ENCODE measurements around the gene SIGLEC9.

SIGLEC9 gene

DNA sequence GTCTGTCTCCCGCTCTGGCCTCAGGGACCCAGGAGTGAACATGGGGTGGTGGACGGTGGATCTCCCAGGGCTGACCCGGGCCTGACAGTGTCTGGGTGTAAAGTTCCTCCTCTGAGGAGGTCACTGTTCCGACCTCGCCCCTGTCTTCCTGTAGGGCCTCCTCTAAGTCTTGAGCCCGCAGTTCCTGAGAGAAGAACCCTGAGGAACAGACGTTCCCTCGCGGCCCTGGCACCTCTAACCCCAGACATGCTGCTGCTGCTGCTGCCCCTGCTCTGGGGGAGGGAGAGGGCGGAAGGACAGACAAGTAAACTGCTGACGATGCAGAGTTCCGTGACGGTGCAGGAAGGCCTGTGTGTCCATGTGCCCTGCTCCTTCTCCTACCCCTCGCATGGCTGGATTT, at the start of gene SIGLEC9:
Gene SIGLEC9, plus strand, starts transcription at position 178 of the 400 bp plus-strand sequence. Its CDS starts 69 bp downstream, at position 247.
- DNase-seq = no peak

DNA sequence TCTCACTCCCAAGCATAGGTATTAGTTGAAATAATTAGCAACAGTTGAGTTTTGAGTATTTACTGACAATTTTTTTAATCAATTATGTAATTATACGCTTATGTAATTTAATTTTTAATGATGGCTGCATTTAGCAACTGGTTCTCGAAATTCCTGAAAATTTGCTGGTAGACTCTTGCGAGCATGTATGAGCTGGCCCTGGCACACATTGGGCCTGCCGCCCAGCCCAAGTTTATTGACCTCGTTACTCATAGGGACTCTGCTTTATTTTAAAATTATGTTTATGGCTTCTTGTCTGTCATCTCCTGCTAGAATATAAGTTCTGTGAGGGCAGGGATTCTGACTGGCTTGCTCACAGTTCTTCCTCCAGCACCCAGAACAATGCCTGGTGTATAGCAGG, 48.7 kb upstream of the SIGLEC9 start:
- DNase-seq = no peak

DNA sequence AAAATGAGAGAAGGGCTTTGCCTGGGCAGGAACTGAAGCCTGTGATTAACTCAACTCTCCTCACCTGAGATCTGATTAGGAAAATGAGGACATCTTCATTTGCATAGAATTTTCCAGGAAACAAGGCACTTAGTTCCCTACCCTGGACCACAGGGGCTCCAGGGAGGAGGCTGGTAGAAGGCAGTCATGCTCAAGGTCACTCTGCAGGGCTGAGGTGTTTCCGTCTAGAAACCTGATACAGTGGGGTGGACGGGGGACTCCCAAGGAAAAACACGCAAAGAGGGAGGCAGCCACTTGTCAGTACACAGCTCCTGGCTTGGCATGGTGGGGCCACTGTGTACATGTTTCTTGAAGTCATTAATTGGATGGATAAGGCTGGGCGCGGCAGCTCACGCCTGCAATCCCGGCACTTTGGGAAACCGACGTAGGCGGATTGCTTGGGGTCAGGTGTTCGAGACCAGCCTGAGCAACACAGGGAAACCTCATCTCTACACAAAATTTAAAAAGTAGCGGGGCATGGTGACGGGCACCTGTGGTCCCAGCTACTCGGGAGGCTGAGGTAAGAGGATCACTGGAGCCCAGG, 48.0 kb upstream of the SIGLEC9 start:
- no peak for DNase-seq

DNA sequence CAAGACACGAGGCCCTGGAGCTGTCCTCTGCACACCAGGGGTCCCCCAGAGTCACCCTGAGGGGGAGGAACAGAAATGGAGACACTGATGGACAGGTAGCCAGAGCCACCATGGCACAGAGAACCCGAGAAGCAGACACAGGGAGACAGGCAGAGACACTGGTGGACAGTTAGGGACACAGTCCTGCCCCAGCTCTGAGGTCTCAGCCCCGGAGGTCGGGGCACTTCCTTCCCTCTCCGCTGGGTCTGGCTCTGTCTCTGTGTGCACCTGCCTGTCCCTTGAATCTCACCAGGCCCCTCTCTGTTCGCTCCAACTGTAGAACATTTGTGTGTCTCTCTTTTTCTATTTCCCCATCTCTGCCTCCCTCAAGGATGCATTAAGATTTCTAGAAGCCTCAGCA, 46.6 kb upstream of the SIGLEC9 start:
- no peak for DNase-seq

DNA sequence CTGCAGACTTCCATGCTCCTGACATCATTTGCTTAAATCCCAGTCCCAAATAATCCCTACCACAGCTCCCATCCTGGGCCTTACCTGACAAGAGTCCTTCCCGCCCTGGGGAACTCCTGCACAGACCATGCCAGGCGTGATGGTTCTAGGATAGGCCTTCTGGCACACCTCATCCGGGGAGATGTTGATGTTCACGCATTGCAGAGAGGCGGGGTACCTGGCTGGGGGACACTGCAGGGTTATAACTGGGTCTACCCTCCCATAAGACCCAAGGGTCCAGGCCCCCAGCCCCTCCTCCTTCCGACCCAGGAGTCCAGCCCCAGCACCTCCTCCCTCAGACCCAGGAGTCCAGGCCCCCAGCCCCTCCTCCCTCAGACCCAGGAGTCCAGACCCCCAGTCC, 46.0 kb upstream of the SIGLEC9 start:
- no peak for DNase-seq

DNA sequence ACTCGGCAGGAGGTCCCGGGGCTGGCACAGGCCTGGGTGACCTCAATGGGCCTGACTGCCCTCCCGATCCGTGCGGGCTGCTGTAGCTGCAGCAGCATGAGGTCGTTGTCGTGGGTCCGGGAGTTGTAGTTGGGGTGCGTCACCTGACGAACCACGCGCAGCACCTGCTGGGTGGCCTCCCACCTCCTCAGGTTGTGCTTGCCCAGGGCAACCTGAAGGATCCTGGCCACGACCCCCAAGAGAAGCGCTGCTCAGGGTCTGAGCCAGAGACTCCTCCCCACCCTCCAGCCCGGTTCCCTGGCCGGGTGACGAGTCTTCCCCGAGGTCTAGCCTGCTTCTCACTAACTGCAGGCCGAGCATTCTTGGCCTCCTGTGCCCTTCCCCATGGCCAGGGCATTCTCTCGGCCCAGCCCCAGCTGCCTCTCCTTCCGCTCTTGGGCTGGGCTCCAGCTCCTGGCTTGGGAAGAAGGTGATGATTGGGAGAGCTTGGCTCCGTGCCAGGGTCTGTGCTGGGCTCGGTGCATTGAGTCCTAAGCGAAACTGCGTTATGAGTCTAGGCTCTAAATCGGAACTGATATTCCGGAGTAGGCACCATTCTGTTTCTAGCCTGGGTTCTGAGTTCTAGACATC, 45.1 kb upstream of the SIGLEC9 start:
- DNase-seq = no peak

DNA sequence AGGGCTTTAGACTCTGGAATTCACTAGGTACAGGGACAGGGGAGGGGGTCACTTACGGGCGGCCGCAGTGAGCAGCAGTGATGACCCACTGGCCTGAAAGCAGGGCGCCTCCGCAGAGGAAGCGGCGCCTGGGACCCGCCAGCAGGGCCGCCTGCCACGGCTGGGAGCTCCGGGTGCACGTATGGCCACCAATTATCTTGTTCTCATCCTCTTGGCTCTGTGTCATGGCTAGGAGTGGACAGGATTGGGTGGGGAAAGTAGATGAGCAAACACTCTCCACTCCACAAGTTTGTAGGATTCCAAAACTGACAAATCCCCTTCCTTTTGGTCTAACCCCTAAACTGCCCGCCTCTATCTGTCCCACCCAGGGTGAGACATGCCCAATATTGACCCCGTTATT, 43.2 kb upstream of the SIGLEC9 start:
- no peak for DNase-seq

DNA sequence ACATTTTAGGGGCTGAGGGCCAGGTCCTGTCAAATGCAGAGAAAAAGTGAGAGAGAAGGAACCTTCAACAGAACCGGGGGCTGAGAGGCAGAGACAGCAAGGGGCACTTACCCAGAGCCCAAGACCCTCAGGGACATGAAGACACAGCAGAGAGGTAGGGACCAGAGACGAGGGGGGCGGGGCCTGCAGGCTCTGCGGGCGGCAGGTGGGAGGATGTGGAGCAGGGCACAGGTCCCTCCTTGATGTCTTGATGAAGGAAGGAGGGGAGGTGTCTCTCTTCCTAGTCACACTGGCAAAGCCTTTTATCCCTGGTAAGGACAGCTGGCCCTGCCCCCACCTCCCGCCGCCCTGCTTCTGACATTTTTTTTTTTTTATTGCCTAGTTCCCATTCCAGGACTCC, 42.1 kb upstream of the SIGLEC9 start, which contains the start of gene KLK14:
Gene KLK14, minus strand, starts transcription at position 277 of the 400 bp plus-strand sequence. Its CDS starts 273 bp downstream, at position 4.
- no peak for DNase-seq

DNA sequence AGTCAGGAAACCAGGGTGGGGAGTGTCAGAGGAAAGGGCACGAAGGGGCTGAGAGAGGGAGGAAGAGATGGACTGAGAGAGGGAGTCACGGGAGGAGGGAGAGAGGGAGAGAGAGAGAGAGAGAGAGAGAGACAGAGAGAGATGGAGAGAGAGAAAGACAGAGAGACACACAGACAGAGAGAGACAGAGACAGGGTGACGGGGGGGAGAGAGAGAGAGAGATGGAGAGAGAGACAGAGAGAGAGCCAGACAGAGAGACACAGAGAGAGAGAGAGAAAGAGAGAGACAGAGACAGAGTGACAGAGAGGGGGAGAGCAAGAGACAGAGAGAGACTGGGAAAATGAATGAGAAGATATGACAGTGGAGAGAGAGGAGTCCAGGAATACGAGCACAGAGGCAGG, 41.5 kb upstream of the SIGLEC9 start:
- no peak for DNase-seq

DNA sequence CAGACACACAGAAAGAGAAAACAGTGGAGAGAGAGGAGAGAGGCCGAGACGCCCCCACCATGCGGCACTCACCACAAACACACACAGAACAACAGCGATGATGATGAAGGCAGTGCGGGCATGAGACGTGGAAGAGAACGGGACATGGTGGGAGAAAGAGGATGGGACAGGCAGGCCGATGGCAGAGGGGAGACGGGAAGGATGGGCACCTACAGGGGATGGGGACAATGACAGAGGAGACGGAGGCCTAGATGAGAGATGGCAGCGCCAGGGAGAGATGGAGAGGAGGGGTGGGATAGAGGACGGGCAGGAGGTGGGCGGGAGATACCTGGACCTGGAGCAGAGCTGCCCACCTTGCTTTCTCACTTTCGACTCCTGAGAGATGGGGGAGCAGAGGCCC, 40.9 kb upstream of the SIGLEC9 start:
- DNase-seq = no peak

DNA sequence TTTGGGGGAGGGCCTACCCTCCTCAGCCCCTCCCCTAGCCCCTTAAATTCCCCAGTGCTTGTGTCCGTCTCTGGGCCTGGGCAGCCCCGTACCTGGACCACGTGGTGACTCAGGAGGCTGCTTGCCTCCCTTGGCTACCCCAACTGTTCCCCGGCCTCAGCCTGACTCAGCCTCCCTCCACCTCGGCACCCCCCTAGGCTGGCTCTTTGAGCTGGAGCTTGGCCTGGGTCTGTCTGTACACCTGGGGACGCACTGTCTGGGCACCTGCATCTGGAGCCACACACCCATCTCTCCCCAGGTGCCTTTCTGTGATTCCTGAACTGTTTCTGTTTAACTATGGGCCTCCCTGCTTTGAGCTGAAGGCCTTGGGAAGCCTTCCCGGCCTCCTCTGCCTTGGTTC, 40.2 kb upstream of the SIGLEC9 start:
- no peak for DNase-seq

DNA sequence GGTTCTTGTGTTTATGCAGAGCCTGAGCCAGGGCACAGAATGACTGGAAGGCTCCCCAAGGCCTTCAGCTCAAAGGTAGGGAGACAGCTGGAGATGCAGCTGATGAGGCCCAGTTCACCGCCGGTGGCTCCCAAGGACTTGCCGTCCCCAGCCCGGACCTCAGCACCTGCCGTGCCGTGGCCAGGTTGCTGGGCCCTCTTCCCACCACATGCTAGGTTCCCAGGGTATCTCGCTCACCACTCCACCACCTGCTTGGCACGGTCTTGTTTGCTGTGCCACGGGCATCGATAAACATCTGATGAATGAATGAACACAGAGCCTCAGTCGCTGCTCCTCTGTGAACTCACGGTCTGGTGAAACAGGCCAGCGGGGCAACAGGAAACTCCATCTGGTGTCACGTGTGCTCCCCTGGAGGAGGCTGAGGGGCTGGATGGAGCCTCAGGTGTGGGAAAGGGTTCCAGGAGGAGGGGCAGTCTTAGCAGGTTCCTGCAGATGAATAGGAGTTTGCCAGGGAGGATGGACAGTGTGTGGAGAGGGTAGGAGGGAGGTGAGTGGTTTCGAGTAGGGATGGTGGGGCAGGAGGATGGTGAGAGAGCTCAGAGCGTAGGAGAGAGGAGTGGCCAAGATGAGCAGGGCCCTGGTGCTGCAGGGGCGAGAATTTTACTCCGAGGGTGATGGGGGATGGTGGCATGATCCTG, 38.4 kb upstream of the SIGLEC9 start:
- DNase-seq = no peak

DNA sequence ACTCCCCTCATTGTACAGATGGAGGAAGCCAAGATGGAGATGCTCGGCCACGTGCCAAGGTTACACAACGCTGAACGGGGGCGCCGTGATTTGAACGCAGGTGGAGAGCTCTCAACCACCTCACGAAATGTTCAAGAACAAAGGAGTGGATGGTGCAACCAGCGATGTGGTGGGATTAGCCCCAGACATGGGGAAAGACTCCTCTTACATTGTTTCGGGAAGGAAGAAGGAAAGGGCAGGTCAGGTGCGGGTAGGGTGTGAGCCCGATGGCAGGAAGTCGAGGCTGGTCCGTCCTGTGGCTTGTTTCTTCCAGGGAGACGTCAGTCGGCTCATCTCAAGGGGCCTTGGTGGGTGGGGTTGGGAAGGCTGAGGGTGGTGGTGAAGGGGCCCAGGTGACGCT, 34.9 kb upstream of the SIGLEC9 start:
- DNase-seq = no peak

DNA sequence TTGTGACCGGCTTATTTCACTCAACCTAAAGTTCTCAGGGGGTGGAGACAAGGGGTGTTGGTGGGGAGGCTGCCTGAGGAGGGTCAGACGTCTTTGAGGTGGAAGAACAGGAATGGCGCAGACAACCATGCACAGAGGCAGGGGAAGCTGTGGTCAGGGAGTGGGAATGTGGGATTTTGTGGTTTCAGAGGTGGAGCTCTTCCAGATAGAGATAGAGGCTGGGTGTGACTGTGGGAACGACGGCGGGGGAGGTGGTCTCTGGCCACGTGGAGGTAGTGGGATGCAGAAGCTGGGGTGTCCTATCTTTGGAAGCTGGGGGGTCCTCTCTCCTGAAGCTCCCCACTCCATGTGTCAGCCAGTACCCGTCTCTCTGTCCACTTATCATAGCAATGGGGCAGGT, 34.2 kb upstream of the SIGLEC9 start:
- no peak for DNase-seq

DNA sequence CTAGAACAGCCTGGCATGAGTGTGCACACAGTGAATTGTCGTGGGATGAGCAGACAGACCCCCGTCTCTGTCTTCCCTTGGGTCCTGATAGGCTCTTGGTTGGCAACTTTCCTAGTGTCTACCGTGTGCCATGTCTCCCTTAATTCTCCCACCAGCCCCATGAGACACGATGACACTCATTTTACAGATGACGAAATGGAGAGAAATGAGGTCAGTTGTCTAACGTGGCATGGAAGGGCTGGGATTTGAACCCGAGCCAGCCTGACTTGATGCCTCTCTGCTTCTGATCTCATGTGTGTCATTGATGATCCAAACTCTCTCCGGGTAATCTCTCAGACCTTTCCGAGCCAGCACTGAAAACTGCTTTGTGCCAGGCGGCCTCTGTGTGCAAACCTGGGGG, 33.6 kb upstream of the SIGLEC9 start:
- DNase-seq = no peak

DNA sequence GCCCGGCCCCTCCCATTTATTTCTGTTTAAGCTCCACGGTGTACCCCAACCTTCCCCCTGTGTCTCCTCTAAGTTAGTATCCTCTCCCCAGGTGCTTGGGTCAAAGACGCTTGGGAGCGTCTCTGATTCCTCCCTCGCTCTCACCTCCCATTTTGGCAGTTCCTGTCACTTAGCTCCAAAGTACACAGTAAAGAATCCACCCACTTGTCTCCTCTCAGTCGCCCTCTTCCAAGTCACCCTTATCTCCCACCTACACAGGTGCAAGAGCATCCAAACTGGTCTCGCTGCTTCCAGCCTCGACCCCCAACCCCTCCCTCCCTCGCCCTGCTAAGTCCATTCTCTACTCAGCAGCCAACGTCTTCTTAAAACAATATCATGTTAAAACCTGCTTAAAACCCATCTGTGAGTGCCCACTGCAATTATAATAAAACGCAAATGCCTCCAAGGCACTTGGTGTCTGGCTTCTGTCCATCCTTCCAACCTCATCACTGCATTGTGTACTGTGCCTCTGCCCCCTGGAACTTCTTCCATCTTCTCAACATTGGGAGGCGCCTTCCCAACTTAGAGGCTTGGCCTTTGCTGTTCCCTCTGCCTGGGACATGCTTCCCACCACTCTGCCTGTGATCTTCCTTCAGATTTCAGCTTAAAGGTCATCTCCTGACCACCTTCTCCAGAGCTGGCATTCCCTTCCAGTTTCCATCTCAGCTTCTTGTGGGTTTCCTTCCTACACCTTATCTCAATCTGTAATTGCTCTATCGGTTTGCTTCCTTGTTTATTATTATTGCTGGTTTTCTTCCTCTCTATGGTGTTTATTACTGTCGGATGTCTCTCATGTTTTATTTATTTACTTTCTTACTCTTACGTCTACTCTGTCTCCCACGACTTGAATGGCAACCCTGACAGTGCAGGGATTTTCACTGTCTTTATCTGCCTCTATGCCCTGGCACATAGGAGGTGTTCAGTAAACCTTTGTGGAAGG, 32.5 kb upstream of the SIGLEC9 start:
- no peak for DNase-seq

DNA sequence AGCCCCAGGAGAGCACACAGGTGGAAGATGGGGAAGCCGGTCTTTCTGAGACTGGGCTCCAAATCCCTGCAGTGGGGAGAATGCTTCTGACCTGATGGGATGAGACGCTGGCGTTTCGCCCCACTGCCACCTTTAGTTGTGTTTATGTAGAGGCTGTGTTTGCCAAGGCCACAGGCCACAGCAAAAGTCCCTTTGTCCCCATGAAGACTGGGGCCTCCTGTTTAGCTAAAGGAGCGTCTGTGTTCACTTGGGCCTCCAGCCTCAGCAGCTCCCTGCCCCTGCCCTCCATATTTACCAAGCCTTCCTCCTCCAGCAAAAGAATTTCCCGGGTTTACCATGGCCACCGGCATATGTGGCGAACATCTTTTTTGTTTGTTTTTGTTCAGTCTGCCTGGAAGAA, 31.6 kb upstream of the SIGLEC9 start:
- no peak for DNase-seq

DNA sequence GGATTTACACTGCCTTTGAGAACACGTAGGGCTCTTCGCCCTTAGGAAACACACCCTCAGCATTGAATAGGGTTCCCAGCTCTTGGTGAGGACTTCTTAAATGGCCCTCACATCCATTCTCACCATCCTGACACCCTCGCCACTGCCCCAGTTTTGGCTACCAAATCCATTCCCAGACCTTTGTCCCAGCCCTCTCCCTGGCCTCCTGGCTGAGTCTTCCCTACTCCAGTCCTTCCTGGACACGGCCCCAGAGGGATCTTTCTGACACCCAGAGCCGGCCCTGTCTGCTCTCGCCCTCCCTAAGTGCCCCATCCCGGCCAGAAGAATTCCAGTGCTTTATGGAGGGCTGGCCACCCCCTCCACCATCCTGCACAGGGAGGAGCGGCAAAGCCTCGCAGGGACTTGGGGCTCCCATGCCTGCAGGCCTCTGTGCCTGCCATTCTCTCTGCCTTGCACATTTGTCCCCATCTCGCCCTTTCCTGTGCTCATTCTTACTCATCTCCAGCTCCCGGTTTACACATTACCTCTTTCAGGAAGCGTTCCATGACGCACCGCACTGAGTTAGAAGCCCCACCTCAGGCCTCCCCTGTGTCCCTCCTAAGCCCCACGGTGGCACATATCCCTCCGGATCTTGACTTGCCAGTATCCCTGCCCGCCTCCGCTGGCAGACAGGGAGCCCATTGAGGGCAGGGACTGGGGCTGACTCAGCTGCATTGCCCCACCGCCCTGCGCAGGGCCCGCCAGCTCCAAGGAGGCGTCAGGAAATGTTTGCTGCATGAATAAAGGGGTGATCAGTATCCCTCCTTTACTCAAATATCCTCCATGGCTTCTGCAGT, 31.0 kb upstream of the SIGLEC9 start:
- DNase-seq = no peak

DNA sequence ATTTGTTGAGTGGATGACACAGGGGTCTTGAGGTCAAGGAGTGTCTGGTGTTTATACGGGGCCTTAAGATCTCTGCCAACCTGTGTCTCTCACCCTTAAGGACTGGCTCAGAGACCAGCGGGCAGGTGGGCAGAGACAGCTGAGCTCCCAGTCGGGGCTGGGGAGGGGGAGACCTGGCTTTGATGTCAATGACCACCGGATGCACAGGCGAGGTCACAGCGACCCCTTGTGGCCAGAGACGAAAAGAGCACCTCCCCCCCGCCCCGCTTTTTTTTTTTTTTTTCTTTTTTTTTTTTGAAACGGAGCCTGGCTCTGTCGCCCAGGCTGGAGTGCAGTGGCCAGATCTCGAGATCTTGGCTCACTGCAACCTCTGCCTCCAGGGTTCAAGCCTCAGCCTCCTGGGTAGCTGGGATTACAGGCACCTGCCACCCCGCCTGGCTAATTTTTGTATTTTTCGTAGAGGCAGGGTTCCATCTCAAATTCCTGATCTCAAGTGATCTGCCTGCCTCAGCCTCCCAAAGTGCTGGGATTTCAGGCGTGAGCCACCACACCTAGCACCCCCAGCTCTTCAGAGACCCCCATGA, 29.9 kb upstream of the SIGLEC9 start:
- DNase-seq = peak; percentile 34

DNA sequence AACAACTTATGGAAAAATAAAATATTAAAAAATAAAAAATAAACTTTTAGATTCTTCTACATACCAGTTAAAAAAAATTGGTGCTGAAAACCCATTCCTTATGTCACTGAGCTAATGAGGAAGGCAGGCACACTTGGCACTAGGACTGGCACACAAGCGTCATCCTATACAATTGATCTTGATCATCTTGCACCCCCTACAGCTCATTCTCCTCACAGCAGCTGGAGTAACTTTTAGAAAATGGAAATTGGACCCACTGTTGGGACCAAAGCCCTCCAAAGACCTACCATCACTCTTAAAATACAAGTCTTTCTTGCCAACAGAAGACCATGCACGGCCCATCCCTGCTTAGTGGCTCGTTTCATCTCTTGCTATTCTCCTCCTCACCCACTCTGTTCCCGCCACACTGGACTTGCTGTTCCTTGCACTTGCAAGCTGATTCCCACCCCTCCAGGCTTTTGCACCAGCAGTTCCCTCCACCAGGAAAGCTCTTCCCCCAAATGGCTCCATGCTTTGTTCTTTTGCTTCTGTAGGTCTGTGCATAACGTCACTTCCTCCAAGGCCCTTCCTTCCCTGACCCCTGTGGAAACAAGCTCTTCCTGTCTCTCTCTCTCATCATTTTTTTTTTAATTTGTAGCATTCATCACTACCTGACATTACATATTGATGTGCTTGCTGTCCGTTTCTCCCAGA, 28.1 kb upstream of the SIGLEC9 start:
- no peak for DNase-seq

DNA sequence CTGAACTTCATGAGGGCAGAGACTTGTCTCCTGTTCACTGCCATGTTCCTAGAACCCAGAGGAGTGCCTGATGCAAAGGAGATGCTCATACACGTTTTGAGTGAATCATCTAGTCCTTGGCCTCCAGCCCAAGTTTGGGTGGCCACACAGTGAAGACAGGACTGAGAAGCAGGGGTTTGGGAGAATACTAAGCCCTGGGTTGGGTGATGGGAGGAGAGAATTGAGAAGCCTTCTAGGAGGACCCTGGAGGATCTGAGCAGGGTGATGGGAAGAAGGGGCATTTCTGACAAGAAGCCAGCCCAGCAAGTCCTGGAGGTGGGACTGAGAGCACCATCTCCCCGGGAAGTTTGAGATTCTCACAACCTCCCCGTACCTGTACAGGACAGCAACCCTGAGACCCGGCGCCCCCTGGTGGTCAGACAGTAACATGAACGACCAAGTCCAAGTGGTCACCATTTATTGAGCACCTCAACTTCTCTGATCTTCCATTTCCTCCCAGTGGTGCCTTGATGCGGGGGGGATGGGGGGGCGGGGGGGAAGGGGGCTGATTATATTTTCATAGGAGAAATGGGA, 27.5 kb upstream of the SIGLEC9 start:
- peak; percentile 75 for DNase-seq

Data from stimulated activated CD4-positive, alpha-beta T cell treated with anti-CD3 and anti-CD28 coated beads, Interleukin-4, amount 100 ng/mL, for 1 hour (primary cell).